RCC 7860 (cell line): ENCODE measurements around the gene SPATA46.
"Not testable (repeated sequence)": the region's sequence is repeated elsewhere in the genome, so short reads cannot be mapped to it uniquely, and the experiment has no call there.

Source experiments
- DNase-seq: peaks from one replicate; pipeline ENCODE4 v3.0.0-alpha.2; 2015; ENCODE audit warnings: low spot score
- FAIRE-seq: peaks from 2 replicates; lab custom pipeline; 2012; peaks lifted over from hg19 to GRCh38; lab: Jason Lieb, UNC

SPATA46 gene

GRCh38 chr1:162359523-162360236 lies 17.0 kb downstream of the SPATA46 start:
- DNase-seq (no peak), FAIRE-seq (no peak)

GRCh38 chr1:162358928-162359327 lies 17.7 kb downstream of the SPATA46 start:
- DNase-seq, result no peak
- FAIRE-seq, result no peak

- FAIRE-seq (no peak), DNase-seq (peak; percentile 13)
Measured at GRCh38 chr1:162357681-162358266, 18.9 kb downstream of the SPATA46 start.

DNA sequence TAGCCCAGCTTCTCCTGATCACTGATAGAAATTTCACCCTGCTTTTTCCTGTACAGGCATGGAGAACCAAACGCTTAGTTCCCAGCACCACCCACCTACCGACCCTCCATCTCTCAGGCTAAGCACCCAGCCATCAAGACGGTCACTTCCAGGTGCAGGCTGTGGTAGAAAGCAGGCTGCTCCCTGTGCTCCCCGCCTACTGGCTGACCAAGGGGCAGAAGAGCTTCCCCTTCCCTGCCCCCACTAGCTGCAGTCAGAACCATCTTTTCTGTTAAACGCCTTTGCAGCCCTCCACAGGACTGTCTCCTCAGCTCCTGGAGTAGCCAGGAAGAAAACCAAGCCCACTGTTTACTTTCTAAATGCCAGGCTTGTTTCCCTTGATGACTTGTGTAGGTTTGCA lies 23.0 kb downstream of the SPATA46 start:
- DNase-seq, result no peak

GRCh38 chr1:162353078-162353477 lies 23.6 kb downstream of the SPATA46 start:
- no peak for DNase-seq
- FAIRE-seq, result no peak

More for the DNA sequence above, 23.0 kb downstream of the SPATA46 start:
- FAIRE-seq, result no peak

DNA sequence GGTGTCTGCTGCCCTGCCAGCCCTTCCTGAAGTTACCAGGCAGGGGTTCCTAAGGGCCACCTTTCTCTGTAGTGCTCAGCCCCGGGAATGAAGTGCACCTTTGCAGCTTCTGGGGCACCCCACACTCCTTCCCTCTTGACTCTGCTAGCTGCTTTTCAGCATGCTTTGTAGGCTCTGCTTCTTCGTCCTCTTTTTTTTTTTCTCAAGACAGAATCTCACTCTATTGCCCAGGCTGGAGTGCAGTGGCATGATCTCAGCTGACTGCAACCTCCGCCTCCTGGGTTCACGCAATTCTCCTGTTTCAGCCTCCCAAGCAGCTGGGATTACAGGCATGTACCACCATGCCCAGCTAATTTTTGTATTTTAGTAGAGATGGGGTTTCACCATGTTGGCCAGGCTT lies 24.8 kb downstream of the SPATA46 start:
- not testable (repeated sequence) for FAIRE-seq, DNase-seq

DNA sequence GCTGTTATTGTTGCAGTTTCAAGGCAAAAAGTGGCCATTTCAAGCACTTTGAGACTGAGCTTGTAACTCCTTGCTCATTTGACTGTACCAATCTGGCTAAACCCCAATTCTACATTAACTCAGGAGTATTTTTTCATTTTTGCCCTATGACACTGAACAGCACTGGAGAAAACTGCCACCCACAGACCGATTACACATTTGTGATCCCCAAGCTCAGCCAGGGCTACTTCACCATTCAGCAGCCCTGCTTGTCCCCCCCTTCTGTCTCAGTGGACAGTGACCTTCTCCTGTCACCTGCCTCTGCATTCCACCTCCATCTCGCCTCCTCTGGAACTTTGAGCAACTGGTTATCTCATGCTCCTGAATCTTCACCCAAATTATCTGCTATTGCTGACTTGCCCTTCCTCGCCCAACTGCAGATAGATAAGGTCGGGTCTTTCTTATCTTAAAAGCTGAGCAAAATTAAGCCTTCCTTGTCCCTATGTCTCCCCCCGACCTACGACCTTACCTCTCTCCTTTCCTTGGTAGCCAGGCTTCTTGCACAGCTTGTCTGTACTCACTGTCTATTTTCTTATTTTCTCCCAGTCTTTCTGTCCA lies 25.3 kb downstream of the SPATA46 start:
- no peak for DNase-seq
- FAIRE-seq, result no peak

- FAIRE-seq (no peak), DNase-seq (peak; percentile 4)
Measured at GRCh38 chr1:162349635-162350330, 26.9 kb downstream of the SPATA46 start.

GRCh38 chr1:162347281-162347680 lies 29.4 kb downstream of the SPATA46 start:
- DNase-seq (no peak), FAIRE-seq (no peak)

DNA sequence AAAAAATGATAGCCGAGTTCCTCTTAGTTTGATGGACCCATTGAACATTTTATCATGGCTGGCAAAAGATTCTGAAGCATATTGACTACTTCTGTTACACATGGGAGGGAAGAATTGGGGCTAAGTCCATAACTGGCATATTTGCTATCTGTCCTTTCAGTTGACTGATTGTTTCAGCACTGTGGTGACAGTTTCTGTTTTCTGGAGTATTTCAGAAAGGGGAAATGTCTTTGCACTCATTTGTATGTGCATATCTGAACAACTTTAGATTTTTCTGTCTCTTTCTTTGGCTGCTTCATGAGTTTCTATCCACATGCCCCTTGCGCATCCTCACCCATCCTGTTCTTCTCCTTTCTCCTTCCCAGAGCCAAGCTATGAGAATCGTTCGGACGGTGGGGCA lies 33.2 kb downstream of the SPATA46 start:
- FAIRE-seq (no peak), DNase-seq (no peak)

- DNase-seq, result no peak
- FAIRE-seq, result no peak
Measured at GRCh38 chr1:162342452-162342983, 34.1 kb downstream of the SPATA46 start.

GRCh38 chr1:162336621-162337285 lies 39.9 kb downstream of the SPATA46 start:
- no peak for DNase-seq
- FAIRE-seq, result no peak

GRCh38 chr1:162335126-162335525 lies 41.5 kb downstream of the SPATA46 start:
- FAIRE-seq, result no peak
- DNase-seq, result no peak

DNA sequence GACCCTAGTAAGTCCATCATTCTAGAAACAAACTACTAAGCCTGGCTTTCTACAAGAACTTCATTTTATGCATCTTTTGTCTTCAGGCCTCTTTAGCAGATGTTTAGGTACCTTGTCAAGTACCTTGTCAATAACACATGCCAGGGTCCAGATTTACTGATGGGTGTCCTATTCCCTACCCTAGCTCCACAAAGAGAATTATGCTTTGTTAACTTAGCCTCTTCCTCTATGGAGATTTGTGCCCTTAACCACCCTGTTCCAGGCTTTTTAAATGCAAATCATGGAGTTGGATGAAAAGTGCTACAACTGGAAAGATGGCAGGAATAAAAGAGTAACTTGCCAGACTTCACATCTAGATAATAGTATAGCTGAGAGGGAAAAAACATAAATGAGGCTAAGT lies 42.7 kb downstream of the SPATA46 start:
- FAIRE-seq (no peak), DNase-seq (no peak)

- DNase-seq (no peak), FAIRE-seq (no peak)
Measured at GRCh38 chr1:162329826-162330225, 46.8 kb downstream of the SPATA46 start.

DNA sequence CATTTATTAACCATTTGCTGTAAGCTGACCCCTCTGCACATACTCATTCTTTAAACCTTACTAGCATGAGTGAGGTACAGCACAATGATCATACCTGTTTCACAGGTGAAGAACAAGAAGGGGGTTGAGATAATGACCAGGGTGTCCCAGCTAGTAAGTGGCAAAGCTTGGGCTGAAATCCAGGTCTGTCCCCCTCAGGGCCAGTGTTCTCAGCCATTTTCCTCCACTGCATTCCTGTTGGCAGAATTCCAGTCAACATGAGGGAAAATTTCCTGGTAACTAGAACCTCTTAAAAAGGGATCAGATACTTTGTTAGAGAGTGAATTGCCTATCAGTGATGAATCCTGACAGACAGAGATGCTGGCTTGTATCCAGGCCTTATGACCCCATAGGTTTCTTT lies 48.1 kb downstream of the SPATA46 start:
- DNase-seq (no peak), FAIRE-seq (no peak)

DNA sequence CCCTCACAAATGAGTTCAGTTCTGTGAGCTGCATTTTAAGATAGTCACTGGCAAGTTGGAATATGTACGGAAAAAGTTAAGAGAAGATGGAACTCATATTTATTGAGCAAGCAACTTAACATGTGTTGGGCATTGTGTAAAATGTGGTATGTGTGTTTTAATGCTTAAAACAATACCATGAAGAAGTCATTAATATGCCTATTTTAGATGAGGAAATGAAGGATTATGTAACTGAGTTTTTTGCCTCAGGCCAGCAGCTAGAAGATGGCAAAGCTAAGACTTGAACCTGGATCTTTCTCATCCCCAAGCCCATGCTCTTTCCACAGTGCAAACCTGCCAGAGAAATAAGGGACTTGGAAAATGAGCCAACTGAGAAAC lies 48.9 kb downstream of the SPATA46 start:
- no peak for FAIRE-seq
- no peak for DNase-seq

DNA sequence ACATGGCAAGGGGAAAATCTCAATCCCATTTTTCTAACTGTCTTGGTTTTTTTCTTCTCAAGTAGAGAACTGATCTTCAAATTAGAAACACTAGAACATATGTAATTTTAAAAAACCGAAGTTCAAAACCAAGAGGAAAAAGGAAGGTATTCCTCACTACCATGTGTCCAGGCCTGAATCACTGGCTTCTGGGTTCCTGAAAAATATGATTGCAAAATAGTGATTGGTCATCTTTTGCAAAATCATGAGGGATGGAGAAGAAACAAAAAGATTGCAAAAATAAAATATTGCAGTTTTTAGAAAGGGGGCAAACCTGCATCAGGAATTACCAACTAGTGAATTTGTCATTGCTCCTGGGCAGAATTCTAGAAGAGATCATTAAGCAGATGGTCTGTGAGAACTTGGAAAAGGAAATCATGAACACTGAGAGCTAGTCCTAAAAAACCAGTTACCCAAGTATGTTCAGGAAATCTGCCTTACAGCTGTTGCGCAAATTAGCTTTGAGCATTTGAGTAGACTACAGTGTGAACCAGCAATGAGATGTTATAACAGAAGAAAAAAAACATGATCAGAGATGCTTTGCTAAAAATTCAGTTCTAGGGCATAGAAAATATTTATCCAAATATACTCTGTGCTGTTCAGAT lies 49.4 kb downstream of the SPATA46 start:
- FAIRE-seq (no peak), DNase-seq (no peak)

- DNase-seq (no peak), FAIRE-seq (no peak)
Measured at GRCh38 chr1:162326559-162326958, 50.1 kb downstream of the SPATA46 start.

DNA sequence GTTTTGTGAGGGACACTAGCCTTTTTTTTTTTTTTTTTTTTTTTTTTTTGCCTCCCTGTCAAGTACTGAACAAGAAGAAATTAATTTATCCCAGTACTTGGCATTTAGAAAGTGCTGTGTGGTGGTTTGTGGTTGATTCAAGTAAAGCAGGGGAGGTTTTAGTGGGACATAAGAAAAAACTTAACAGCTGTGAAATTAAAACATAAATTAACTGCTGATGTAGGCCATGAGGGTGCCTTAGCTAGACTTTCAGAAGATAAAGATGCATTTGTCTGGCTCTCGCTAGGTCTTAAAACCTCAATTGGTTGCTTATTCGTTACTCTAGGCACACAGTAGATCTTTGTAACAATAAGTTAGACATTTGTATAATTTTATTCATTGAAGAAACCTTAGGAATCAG lies 52.3 kb downstream of the SPATA46 start:
- FAIRE-seq (no peak), DNase-seq (no peak)
